GM12878 (cell line): Measurements from ENCODE around the gene EIF2A. TPM values are rescaled to one million over a fixed set of nuclear protein-coding genes. Genes with fewer than 3 reads are reported as not detected.

Experiments
- CBFB ChIP-seq: IDR thresholded peaks from 2 replicates; pipeline ENCODE4 v1.6.1; 2016; ENCODE audit warnings: antibody characterized with exemption, low read depth
- CHD2 ChIP-seq: IDR thresholded peaks from 2 replicates; pipeline ENCODE4 v1.6.1; 2011; ENCODE audit warnings: low read depth, low read length, improper control_type of control experiment, borderline replicate concordance
- CUX1 ChIP-seq: IDR thresholded peaks from 2 replicates; pipeline ENCODE4 v1.6.1; 2012; ENCODE audit warnings: improper control_type of control experiment, low read depth, low read length; ENCODE audit not compliant: insufficient replicate concordance
- DPF2 ChIP-seq: fragments of 450-650 bp; IDR thresholded peaks from 2 replicates; pipeline ENCODE4 v1.6.1; 2017; ENCODE audit warnings: mild to moderate bottlenecking
- EED ChIP-seq: sonication (generic); IDR thresholded peaks from 2 replicates; pipeline ENCODE4 v1.6.1; 2016; ENCODE audit warnings: antibody characterized with exemption, low read depth
- EZH2 ChIP-seq: IDR thresholded peaks from 2 replicates; pipeline ENCODE4 v1.6.1; 2012; ENCODE audit warnings: low read depth, mild to moderate bottlenecking, control low read depth, inconsistent platforms, low read length, borderline replicate concordance; ENCODE audit not compliant: control insufficient read depth
- FOS ChIP-seq: IDR thresholded peaks from 3 replicates; pipeline ENCODE4 v1.6.1; 2011; ENCODE audit warnings: borderline replicate concordance; ENCODE audit not compliant: insufficient read length; ENCODE audit errors: extremely low read depth
- HDAC2 ChIP-seq: fragments of 200-600 bp; sonication (generic); IDR thresholded peaks from 2 replicates; pipeline ENCODE4 v1.6.1; 2017
- IKZF1 ChIP-seq: fragments of 450-650 bp; conservative IDR thresholded peaks from 2 replicates; pipeline ENCODE4 v1.6.1; 2017; ENCODE audit warnings: antibody characterized with exemption, mild to moderate bottlenecking
- NFIC ChIP-seq: IDR thresholded peaks from 2 replicates; pipeline ENCODE4 v1.6.1; 2012; ENCODE audit warnings: low read depth, mild to moderate bottlenecking, inconsistent platforms, low read length, moderate library complexity
- NR2F1 ChIP-seq: fragments of 450-650 bp; conservative IDR thresholded peaks from 2 replicates; pipeline ENCODE4 v1.6.1; 2017; ENCODE audit warnings: mild to moderate bottlenecking
- PAX5 ChIP-seq: IDR thresholded peaks from 2 replicates; pipeline ENCODE4 v1.6.1; 2011; ENCODE audit warnings: low read depth, low read length, borderline replicate concordance
- PRDM15 ChIP-seq: fragments of 450-650 bp; formaldehyde crosslinking; IDR thresholded peaks from 2 replicates; pipeline ENCODE4 v1.4.0; 2020; ENCODE audit warnings: mild to moderate bottlenecking, moderate library complexity
- STAT1 ChIP-seq: fragments of 450-650 bp; conservative IDR thresholded peaks from 2 replicates; pipeline ENCODE4 v1.6.1; 2014; ENCODE audit warnings: antibody characterized with exemption, mild to moderate bottlenecking
- ZNF384 ChIP-seq: IDR thresholded peaks from 2 replicates; pipeline ENCODE4 v1.6.1; 2012; ENCODE audit warnings: low read depth, mild to moderate bottlenecking, low read length, improper control_type of control experiment, borderline replicate concordance
- ZSCAN29 ChIP-seq: fragments of 450-650 bp; IDR thresholded peaks from 2 replicates; pipeline ENCODE4 v1.6.1; 2017; ENCODE audit warnings: mild to moderate bottlenecking, moderate library complexity
- polyA plus RNA-seq, 11 experiments: library from polyadenylated mRNA; depleted of rRNA in 4 of 11; unstranded in 6 of 11; stranded (reverse) in 5 of 11; fragments of >200 nt; fragmentation: Nextera tagmentation in 4 of 11; fragmentation: Illumina TruSeq in 1 of 11; extraction: Ambion mirVana in 4 of 11; extraction: Trizol in 1 of 11; gene quantifications; 1 replicate in 1 of 11; 2 replicates in 10 of 11; pipeline versions ENCODE4 v1.2.1 to v1.2.3, GENCODE V29; 2011 to 2016; ENCODE audit warnings: inconsistent platforms in 2 of 11, missing spikeins in 2 of 11, low read depth in 1 of 11
- total RNA-seq, 4 experiments: library from RNA; depleted of rRNA in 3 of 4; stranded (reverse); fragments of >200 nt in 3 of 4; fragmentation: Illumina TruSeq in 1 of 4; extraction: Trizol in 1 of 4; gene quantifications; 2 replicates each; pipeline versions ENCODE4 v1.2.1 to v1.2.3, GENCODE V29; 2013 to 2021
- TF ChIP-seq, protein P1 (sequence below): fragments of 450-650 bp; IDR thresholded peaks from 2 replicates; pipeline ENCODE4 v1.6.1; 2016; ENCODE audit warnings: mild to moderate bottlenecking
- TF ChIP-seq, protein P2 (sequence below): IDR thresholded peaks from 2 replicates; pipeline ENCODE4 v1.6.1; 2011; ENCODE audit warnings: mild to moderate bottlenecking, low read depth, low read length, moderate library complexity; ENCODE audit not compliant: insufficient replicate concordance

Gene EIF2A
- total and polyA plus RNA-seq, 10 of the 15 experiments (the other 5 are each of a cell fraction or from before 2014, with no cell fraction given), result 85.4 to 211 (median 136) TPM

GRCh38 chr3:150546226-150547044, at the start of gene EIF2A, which contains the start of gene SERP1 (continued):
- TF ChIP-seq, protein P1, sequence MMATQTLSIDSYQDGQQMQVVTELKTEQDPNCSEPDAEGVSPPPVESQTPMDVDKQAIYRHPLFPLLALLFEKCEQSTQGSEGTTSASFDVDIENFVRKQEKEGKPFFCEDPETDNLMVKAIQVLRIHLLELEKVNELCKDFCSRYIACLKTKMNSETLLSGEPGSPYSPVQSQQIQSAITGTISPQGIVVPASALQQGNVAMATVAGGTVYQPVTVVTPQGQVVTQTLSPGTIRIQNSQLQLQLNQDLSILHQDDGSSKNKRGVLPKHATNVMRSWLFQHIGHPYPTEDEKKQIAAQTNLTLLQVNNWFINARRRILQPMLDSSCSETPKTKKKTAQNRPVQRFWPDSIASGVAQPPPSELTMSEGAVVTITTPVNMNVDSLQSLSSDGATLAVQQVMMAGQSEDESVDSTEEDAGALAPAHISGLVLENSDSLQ, result peak; percentile 91; the same call in 1 of the 2 replicates
- TF ChIP-seq FOS, result no peak
- TF ChIP-seq NFIC, result no peak; the same call in 1 of the 2 replicates
- peak; percentile 88 for TF ChIP-seq DPF2
- peak; percentile 90 for TF ChIP-seq NR2F1
- TF ChIP-seq, protein P2, sequence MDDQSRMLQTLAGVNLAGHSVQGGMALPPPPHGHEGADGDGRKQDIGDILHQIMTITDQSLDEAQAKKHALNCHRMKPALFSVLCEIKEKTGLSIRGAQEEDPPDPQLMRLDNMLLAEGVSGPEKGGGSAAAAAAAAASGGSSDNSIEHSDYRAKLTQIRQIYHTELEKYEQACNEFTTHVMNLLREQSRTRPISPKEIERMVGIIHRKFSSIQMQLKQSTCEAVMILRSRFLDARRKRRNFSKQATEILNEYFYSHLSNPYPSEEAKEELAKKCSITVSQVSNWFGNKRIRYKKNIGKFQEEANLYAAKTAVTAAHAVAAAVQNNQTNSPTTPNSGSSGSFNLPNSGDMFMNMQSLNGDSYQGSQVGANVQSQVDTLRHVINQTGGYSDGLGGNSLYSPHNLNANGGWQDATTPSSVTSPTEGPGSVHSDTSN, result peak; percentile 82
- TF ChIP-seq CHD2, result 0 out of 2 replicates have a peak, but pooled peaks have one; percentile 51
- TF ChIP-seq HDAC2, result no peak
- no peak for TF ChIP-seq ZNF384
- TF ChIP-seq ZSCAN29, result no peak
- peak; percentile 92 for TF ChIP-seq IKZF1
- peak; percentile 89; the same call in 1 of the 2 replicates for TF ChIP-seq PAX5
- peak; percentile 56; the same call in 1 of the 2 replicates for TF ChIP-seq CBFB
- TF ChIP-seq EZH2, result no peak
- TF ChIP-seq STAT1, result no peak; the same call in 1 of the 2 replicates
- no peak for TF ChIP-seq CUX1
- peak; percentile 50; the same call in 1 of the 2 replicates for TF ChIP-seq EED
- no peak for TF ChIP-seq PRDM15
